Measurements from ENCODE around the gene R3HDM4. TPM values are rescaled to one million over a fixed set of nuclear protein-coding genes. Genes with fewer than 3 reads are reported as not detected.

Gene R3HDM4
- polyA plus RNA-seq, 1 experiment, result 24.0 TPM

- H3K27me3 ChIP-seq (ENCODE audit: control insufficient read depth, insufficient read depth, low read length), result no peaks in the 10 kb centered on the region
- peaks cover 16% of the 10 kb centered on the region; the same call in 1 of the 2 replicates for H3K9me3 ChIP-seq (ENCODE audit: control insufficient read depth, insufficient read depth, low read length)
- no peak overlapping the region for H3K4me3 ChIP-seq (ENCODE audit: low read depth, low read length)
- ChIA-PET CTCF (no interaction called here), POLR2A (interaction anchor here (0.7 kb wide), 1 partner anchor 33 kb away, joined by 3 read pairs; no protein-coding TSS in a partner anchor)
- no peak for TF ChIP-seq CTCF (IDR thresholded peaks at IDR 0.05; ENCODE audit: low read depth, low read length)
- DNase-seq (ENCODE audit: low read depth, low spot score), result no peak
- no peak overlapping the region for H3K27ac ChIP-seq (ENCODE audit: low read depth, low read length)
Measured at GRCh38 chr19:876780-877314, 36.2 kb downstream of the R3HDM4 start.

- Histone ChIP-seq H3K9me3 (ENCODE audit: control insufficient read depth, insufficient read depth, low read length) (peaks cover 9% of the 10 kb centered on the region; the same call in 1 of the 2 replicates), H3K27me3 (ENCODE audit: control insufficient read depth, insufficient read depth, low read length) (no peaks in the 10 kb centered on the region), H3K4me3 (ENCODE audit: low read depth, low read length) (no peak overlapping the region), H3K27ac (ENCODE audit: low read depth, low read length) (no peak overlapping the region)
- no peak for DNase-seq (ENCODE audit: low read depth, low spot score)
- POLR2A ChIA-PET, result no interaction called here
- CTCF ChIA-PET, result no interaction called here
- TF ChIP-seq CTCF (IDR thresholded peaks at IDR 0.05; ENCODE audit: low read depth, low read length), result no peak
Measured at GRCh38 chr19:876089-876488, 36.9 kb downstream of the R3HDM4 start.

- no peak for DNase-seq (ENCODE audit: low read depth, low spot score)
- Histone ChIP-seq H3K27ac (ENCODE audit: low read depth, low read length) (no peak overlapping the region), H3K4me3 (ENCODE audit: low read depth, low read length) (no peak overlapping the region), H3K9me3 (ENCODE audit: control insufficient read depth, insufficient read depth, low read length) (peaks cover 9% of the 10 kb centered on the region; the same call in 1 of the 2 replicates), H3K27me3 (ENCODE audit: control insufficient read depth, insufficient read depth, low read length) (no peaks in the 10 kb centered on the region)
- POLR2A ChIA-PET, result no interaction called here
- TF ChIP-seq CTCF (IDR thresholded peaks at IDR 0.05; ENCODE audit: low read depth, low read length), result no peak
- CTCF ChIA-PET, result no interaction called here
Measured at GRCh38 chr19:875265-875879, 37.6 kb downstream of the R3HDM4 start.

GRCh38 chr19:873561-874041 lies 39.4 kb downstream of the R3HDM4 start:
- ChIA-PET CTCF (no interaction called here), POLR2A (no interaction called here)
- no peak for TF ChIP-seq CTCF (IDR thresholded peaks at IDR 0.05; ENCODE audit: low read depth, low read length)
- H3K27me3 ChIP-seq (ENCODE audit: control insufficient read depth, insufficient read depth, low read length), result no peaks in the 10 kb centered on the region
- DNase-seq (ENCODE audit: low read depth, low spot score), result no peak
- peaks cover 9% of the 10 kb centered on the region; the same call in 1 of the 2 replicates for H3K9me3 ChIP-seq (ENCODE audit: control insufficient read depth, insufficient read depth, low read length)
- H3K27ac ChIP-seq (ENCODE audit: low read depth, low read length), result no peak overlapping the region
- no peak overlapping the region for H3K4me3 ChIP-seq (ENCODE audit: low read depth, low read length)

- ChIA-PET CTCF (no interaction called here), POLR2A (no interaction called here)
- H3K27ac ChIP-seq (ENCODE audit: low read depth, low read length), result no peak overlapping the region
- H3K4me3 ChIP-seq (ENCODE audit: low read depth, low read length), result no peak overlapping the region
- no peak for TF ChIP-seq CTCF (IDR thresholded peaks at IDR 0.05; ENCODE audit: low read depth, low read length)
- H3K9me3 ChIP-seq (ENCODE audit: control insufficient read depth, insufficient read depth, low read length), result peaks cover 9% of the 10 kb centered on the region; the same call in 1 of the 2 replicates
- no peak for DNase-seq (ENCODE audit: low read depth, low spot score)
- no peaks in the 10 kb centered on the region for H3K27me3 ChIP-seq (ENCODE audit: control insufficient read depth, insufficient read depth, low read length)
Measured at GRCh38 chr19:873084-873483, 39.9 kb downstream of the R3HDM4 start.
